Osteoblast (primary cell): ENCODE measurements around the gene BPIFB2. TPM values are rescaled to one million over a fixed set of nuclear protein-coding genes. Genes with fewer than 3 reads are reported as not detected.

Experiments used
- DNase-seq: peaks from one replicate; pipeline ENCODE4 v3.0.0; 2011; ENCODE audit warnings: low spot score, mixed read lengths; ENCODE audit not compliant: insufficient read length; ENCODE audit errors: missing footprints
- H2AFZ ChIP-seq: 2 replicates; pipeline ENCODE4 v1.6.0; 2011; ENCODE audit warnings: mild to moderate bottlenecking, low read length
- H3K27ac ChIP-seq: 2 replicates; pipeline ENCODE4 v1.5.1; 2011; ENCODE audit warnings: mild to moderate bottlenecking, low read depth, low read length, moderate library complexity
- H3K27me3 ChIP-seq: 2 replicates; pipeline ENCODE4 v1.6.0; 2012; ENCODE audit warnings: mild to moderate bottlenecking, control low read depth, inconsistent platforms, low read length, moderate library complexity; ENCODE audit not compliant: insufficient read depth
- H3K36me3 ChIP-seq: 2 replicates; pipeline ENCODE4 v1.5.1; 2011; ENCODE audit warnings: mild to moderate bottlenecking, low read length, control low read depth, moderate library complexity; ENCODE audit not compliant: insufficient read depth
- H3K4me1 ChIP-seq: 2 replicates; pipeline ENCODE4 v1.5.1; 2011; ENCODE audit warnings: mild to moderate bottlenecking, low read length, control low read depth, moderate library complexity; ENCODE audit not compliant: insufficient read depth
- H3K4me2 ChIP-seq: 2 replicates; pipeline ENCODE4 v1.6.0; 2011; ENCODE audit warnings: mild to moderate bottlenecking, low read length; ENCODE audit not compliant: insufficient read depth
- H3K4me3 ChIP-seq: fragments of 200-600 bp; sonication (generic); 3 replicates; pipeline ENCODE4 v1.5.1; 2012; ENCODE audit warnings: mild to moderate bottlenecking, low read length, inconsistent platforms; ENCODE audit not compliant: insufficient read depth
- H3K79me2 ChIP-seq: 2 replicates; pipeline ENCODE4 v1.6.0; 2012; ENCODE audit warnings: mild to moderate bottlenecking, low read length, control low read depth, inconsistent platforms; ENCODE audit not compliant: insufficient read depth
- H3K9me3 ChIP-seq: 2 replicates; pipeline ENCODE4 v1.5.1; 2011; ENCODE audit warnings: low read depth, low read length, control low read depth
- H4K20me1 ChIP-seq: 2 replicates; pipeline ENCODE4 v1.6.0; 2012; ENCODE audit warnings: mild to moderate bottlenecking, low read length, control low read depth; ENCODE audit not compliant: insufficient read depth
- total RNA-seq: library from RNA; depleted of rRNA; stranded (reverse); fragments of >200 nt; gene quantifications from 2 replicates; pipeline ENCODE4 v1.2.3, GENCODE V29; 2012
- TF ChIP-seq, protein P1 (sequence below): IDR thresholded peaks from 2 replicates; pipeline ENCODE4 v1.5.1; 2011; ENCODE audit warnings: mild to moderate bottlenecking, low read depth, low read length, moderate library complexity; ENCODE audit errors: extremely low read depth

BPIFB2 gene
- total RNA-seq, 1 donor: not detected

- TF ChIP-seq, protein P1, sequence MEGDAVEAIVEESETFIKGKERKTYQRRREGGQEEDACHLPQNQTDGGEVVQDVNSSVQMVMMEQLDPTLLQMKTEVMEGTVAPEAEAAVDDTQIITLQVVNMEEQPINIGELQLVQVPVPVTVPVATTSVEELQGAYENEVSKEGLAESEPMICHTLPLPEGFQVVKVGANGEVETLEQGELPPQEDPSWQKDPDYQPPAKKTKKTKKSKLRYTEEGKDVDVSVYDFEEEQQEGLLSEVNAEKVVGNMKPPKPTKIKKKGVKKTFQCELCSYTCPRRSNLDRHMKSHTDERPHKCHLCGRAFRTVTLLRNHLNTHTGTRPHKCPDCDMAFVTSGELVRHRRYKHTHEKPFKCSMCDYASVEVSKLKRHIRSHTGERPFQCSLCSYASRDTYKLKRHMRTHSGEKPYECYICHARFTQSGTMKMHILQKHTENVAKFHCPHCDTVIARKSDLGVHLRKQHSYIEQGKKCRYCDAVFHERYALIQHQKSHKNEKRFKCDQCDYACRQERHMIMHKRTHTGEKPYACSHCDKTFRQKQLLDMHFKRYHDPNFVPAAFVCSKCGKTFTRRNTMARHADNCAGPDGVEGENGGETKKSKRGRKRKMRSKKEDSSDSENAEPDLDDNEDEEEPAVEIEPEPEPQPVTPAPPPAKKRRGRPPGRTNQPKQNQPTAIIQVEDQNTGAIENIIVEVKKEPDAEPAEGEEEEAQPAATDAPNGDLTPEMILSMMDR: no peak
- Histone ChIP-seq H2AFZ (no peak overlapping the region), H3K27me3 (no peaks in the 10 kb centered on the region), H3K4me3 (no peak overlapping the region), H3K4me2 (no peak overlapping the region), H3K4me1 (no peaks in the 10 kb centered on the region), H4K20me1 (no peaks in the 10 kb centered on the region), H3K36me3 (no peaks in the 10 kb centered on the region), H3K9me3 (no peaks in the 10 kb centered on the region), H3K79me2 (no peaks in the 10 kb centered on the region), H3K27ac (no peak overlapping the region)
- peak; percentile 79 for DNase-seq
Measured at GRCh38 chr20:33018169-33018931, 10.8 kb downstream of the BPIFB2 start.

DNA sequence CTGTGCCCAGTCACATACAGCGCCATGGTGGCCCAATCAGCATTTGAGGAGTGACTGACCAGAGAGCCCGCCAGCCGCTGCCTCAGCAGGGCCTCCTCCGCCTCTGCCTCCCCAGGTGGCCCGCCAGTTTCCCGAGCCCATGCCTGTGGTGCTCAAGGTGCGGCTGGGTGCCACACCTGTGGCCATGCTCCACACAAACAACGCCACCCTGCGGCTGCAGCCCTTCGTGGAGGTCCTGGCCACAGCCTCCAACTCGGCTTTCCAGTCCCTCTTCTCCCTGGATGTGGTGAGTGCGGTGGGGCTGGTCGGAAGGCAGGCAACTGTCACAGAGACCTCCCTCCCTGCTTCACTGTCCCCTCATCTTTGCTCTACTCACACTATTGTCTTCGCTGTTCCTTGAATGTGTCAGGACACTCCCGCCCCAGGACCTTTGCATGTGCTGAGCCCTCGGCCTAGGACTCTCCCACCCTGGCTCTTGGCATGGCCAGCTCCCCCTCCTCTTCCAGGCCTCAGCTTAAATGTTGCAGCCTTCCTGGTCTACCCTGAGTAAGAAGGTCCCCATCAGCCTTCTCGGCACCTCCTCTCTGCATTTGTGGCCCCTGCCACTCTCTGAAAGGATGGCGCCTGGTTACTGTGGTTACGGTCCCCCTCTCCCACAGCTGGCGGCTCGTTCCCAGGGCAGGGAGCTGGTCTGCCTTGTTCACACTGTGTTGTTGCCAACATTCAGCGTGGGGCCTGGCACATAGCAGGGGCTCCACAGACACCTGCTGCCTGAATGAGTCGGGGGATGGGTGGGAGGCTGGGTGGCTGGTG is 12.2 kb downstream of the BPIFB2 start:
- Histone ChIP-seq H3K27me3 (no peaks in the 10 kb centered on the region), H3K4me3 (no peak overlapping the region), H3K9me3 (no peaks in the 10 kb centered on the region), H2AFZ (no peak overlapping the region), H4K20me1 (no peaks in the 10 kb centered on the region), H3K79me2 (no peaks in the 10 kb centered on the region), H3K4me1 (no peaks in the 10 kb centered on the region), H3K36me3 (no peaks in the 10 kb centered on the region), H3K27ac (no peak overlapping the region), H3K4me2 (no peak overlapping the region)
- TF ChIP-seq, protein P1: no peak
- DNase-seq: peak; percentile 69

GRCh38 chr20:33020278-33021161 is 13.0 kb downstream of the BPIFB2 start:
- H4K20me1 ChIP-seq: no peaks in the 10 kb centered on the region
- DNase-seq: peak; percentile 58
- no peaks in the 10 kb centered on the region for H3K36me3 ChIP-seq
- H2AFZ ChIP-seq: no peak overlapping the region
- H3K79me2 ChIP-seq: no peaks in the 10 kb centered on the region
- no peaks in the 10 kb centered on the region for H3K4me1 ChIP-seq
- H3K4me2 ChIP-seq: no peak overlapping the region
- no peaks in the 10 kb centered on the region for H3K27me3 ChIP-seq
- TF ChIP-seq, protein P1: no peak
- no peak overlapping the region for H3K27ac ChIP-seq
- no peaks in the 10 kb centered on the region for H3K9me3 ChIP-seq
- H3K4me3 ChIP-seq: no peak overlapping the region
